Femur (tissue), 1 donor: ENCODE data around the gene NAP1L3.

ENCODE experiments used
- DNase-seq: peaks from one replicate; pipeline ENCODE4 v3.0.0-alpha.2; 2017

The NAP1L3 gene

GRCh38 chrX:93673056-93673868, at the start of gene NAP1L3:
Gene NAP1L3, minus strand, starts transcription at chrX:93673578. Its CDS starts 274 bp downstream, at chrX:93673304.
- DNase-seq, result peak; percentile 85

- no peak for DNase-seq
These were observed 37.7 kb upstream of the NAP1L3 start for GRCh38 chrX:93711076-93711475.

GRCh38 chrX:93703701-93704100, 30.3 kb upstream of the NAP1L3 start:
- no peak for DNase-seq

GRCh38 chrX:93695981-93696380, 22.6 kb upstream of the NAP1L3 start:
- no peak for DNase-seq

GRCh38 chrX:93673869-93674271, 492 bp upstream of the NAP1L3 start, which contains the start of gene FAM133A:
Gene FAM133A, plus strand, starts transcription at chrX:93674206. Its CDS starts 35,214 bp downstream, at chrX:93709420.
- DNase-seq, result peak; percentile 23

GRCh38 chrX:93660575-93660974, 12.8 kb downstream of the NAP1L3 start:
- DNase-seq, result no peak

- DNase-seq, result no peak
These were observed 24.0 kb downstream of the NAP1L3 start for GRCh38 chrX:93649381-93649780.

GRCh38 chrX:93637591-93637990, 35.8 kb downstream of the NAP1L3 start:
- no peak for DNase-seq
